ENCODE measurements around the gene KLHL9.

The KLHL9 gene

DNA sequence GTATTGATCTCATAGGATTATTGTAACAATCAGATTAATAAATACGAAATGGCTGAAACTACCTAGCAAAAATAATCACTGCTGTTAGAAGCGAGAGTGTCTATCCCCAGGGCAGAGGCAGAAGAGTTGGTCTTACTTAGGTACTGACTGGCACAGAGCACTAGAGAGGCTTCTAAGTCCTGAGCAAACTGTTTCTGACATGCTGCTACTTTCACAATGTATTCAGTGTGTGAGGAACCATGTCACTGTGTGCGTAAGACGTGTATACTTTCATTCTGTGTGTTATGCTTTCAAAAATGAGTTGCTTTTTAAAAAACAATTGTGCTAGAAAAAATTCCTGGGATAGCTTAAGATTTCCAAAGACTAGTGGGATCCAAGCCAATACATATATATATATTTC is 5.5 kb upstream of the KLHL9 start:
- TF ChIP-seq, protein P1, sequence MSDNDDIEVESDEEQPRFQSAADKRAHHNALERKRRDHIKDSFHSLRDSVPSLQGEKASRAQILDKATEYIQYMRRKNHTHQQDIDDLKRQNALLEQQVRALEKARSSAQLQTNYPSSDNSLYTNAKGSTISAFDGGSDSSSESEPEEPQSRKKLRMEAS (IDR thresholded peaks at IDR 0.05), result no peak
- TF ChIP-seq NFIC (IDR thresholded peaks at IDR 0.05) (no peak), CEBPB (IDR thresholded peaks at IDR 0.05) (no peak), RAD21 (IDR thresholded peaks at IDR 0.05; ENCODE audit: low read depth) (no peak), CREB1 (IDR thresholded peaks at IDR 0.05; ENCODE audit: low read depth) (no peak), TAF1 (IDR thresholded peaks at IDR 0.05; ENCODE audit: low read depth) (no peak), REST (IDR thresholded peaks at IDR 0.05; ENCODE audit: low read depth) (no peak), TCF12 (IDR thresholded peaks at IDR 0.05; ENCODE audit: low read depth) (no peak), YY1 (IDR thresholded peaks at IDR 0.05; ENCODE audit: low read depth) (no peak), FOXM1 (IDR thresholded peaks at IDR 0.05; ENCODE audit: borderline replicate concordance, low read depth) (no peak), EP300 (IDR thresholded peaks at IDR 0.05; ENCODE audit: borderline replicate concordance) (no peak), ZBTB7A (IDR thresholded peaks at IDR 0.05; ENCODE audit: low read depth) (no peak), EGR1 (IDR thresholded peaks at IDR 0.05) (no peak), TEAD4 (IDR thresholded peaks at IDR 0.05) (no peak)
- TF ChIP-seq, protein P2, sequence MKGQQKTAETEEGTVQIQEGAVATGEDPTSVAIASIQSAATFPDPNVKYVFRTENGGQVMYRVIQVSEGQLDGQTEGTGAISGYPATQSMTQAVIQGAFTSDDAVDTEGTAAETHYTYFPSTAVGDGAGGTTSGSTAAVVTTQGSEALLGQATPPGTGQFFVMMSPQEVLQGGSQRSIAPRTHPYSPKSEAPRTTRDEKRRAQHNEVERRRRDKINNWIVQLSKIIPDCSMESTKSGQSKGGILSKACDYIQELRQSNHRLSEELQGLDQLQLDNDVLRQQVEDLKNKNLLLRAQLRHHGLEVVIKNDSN (IDR thresholded peaks at IDR 0.05), result no peak

GRCh38 chr9:21336457-21336856 is 1.3 kb upstream of the KLHL9 start:
- no peak for TF ChIP-seq EGR1 (IDR thresholded peaks at IDR 0.05)
- TF ChIP-seq REST (IDR thresholded peaks at IDR 0.05; ENCODE audit: low read depth), result no peak
- TF ChIP-seq, protein P2 (IDR thresholded peaks at IDR 0.05), result no peak
- TF ChIP-seq CEBPB (IDR thresholded peaks at IDR 0.05), result no peak
- no peak for TF ChIP-seq ZBTB7A (IDR thresholded peaks at IDR 0.05; ENCODE audit: low read depth)
- no peak for TF ChIP-seq TEAD4 (IDR thresholded peaks at IDR 0.05)
- TF ChIP-seq EP300 (IDR thresholded peaks at IDR 0.05; ENCODE audit: borderline replicate concordance), result no peak
- TF ChIP-seq CREB1 (IDR thresholded peaks at IDR 0.05; ENCODE audit: low read depth), result no peak
- TF ChIP-seq YY1 (IDR thresholded peaks at IDR 0.05; ENCODE audit: low read depth), result no peak
- TF ChIP-seq FOXM1 (IDR thresholded peaks at IDR 0.05; ENCODE audit: borderline replicate concordance, low read depth), result no peak
- TF ChIP-seq, protein P1 (IDR thresholded peaks at IDR 0.05), result no peak
- TF ChIP-seq TAF1 (IDR thresholded peaks at IDR 0.05; ENCODE audit: low read depth), result no peak
- no peak for TF ChIP-seq TCF12 (IDR thresholded peaks at IDR 0.05; ENCODE audit: low read depth)
- TF ChIP-seq NFIC (IDR thresholded peaks at IDR 0.05), result no peak
- no peak for TF ChIP-seq RAD21 (IDR thresholded peaks at IDR 0.05; ENCODE audit: low read depth)

GRCh38 chr9:21333226-21333625 is 2.0 kb downstream of the KLHL9 start:
- no peak for TF ChIP-seq TEAD4 (IDR thresholded peaks at IDR 0.05)
- TF ChIP-seq TCF12 (IDR thresholded peaks at IDR 0.05; ENCODE audit: low read depth), result no peak
- no peak for TF ChIP-seq RAD21 (IDR thresholded peaks at IDR 0.05; ENCODE audit: low read depth)
- TF ChIP-seq EGR1 (IDR thresholded peaks at IDR 0.05), result no peak
- TF ChIP-seq REST (IDR thresholded peaks at IDR 0.05; ENCODE audit: low read depth), result no peak
- TF ChIP-seq, protein P1 (IDR thresholded peaks at IDR 0.05), result no peak
- TF ChIP-seq CREB1 (IDR thresholded peaks at IDR 0.05; ENCODE audit: low read depth), result no peak
- no peak for TF ChIP-seq NFIC (IDR thresholded peaks at IDR 0.05)
- TF ChIP-seq, protein P2 (IDR thresholded peaks at IDR 0.05), result no peak
- TF ChIP-seq EP300 (IDR thresholded peaks at IDR 0.05; ENCODE audit: borderline replicate concordance), result no peak
- TF ChIP-seq ZBTB7A (IDR thresholded peaks at IDR 0.05; ENCODE audit: low read depth), result no peak
- no peak for TF ChIP-seq TAF1 (IDR thresholded peaks at IDR 0.05; ENCODE audit: low read depth)
- no peak for TF ChIP-seq FOXM1 (IDR thresholded peaks at IDR 0.05; ENCODE audit: borderline replicate concordance, low read depth)
- no peak for TF ChIP-seq YY1 (IDR thresholded peaks at IDR 0.05; ENCODE audit: low read depth)

Data from Ishikawa (cell line).